ENCODE results near the gene RNF112. TPM values are rescaled to one million over a fixed set of nuclear protein-coding genes. Genes with fewer than 3 reads are reported as not detected.

RNF112 gene
- total RNA-seq, 1 experiment from 2014 or later: 0.10 TPM

DNA sequence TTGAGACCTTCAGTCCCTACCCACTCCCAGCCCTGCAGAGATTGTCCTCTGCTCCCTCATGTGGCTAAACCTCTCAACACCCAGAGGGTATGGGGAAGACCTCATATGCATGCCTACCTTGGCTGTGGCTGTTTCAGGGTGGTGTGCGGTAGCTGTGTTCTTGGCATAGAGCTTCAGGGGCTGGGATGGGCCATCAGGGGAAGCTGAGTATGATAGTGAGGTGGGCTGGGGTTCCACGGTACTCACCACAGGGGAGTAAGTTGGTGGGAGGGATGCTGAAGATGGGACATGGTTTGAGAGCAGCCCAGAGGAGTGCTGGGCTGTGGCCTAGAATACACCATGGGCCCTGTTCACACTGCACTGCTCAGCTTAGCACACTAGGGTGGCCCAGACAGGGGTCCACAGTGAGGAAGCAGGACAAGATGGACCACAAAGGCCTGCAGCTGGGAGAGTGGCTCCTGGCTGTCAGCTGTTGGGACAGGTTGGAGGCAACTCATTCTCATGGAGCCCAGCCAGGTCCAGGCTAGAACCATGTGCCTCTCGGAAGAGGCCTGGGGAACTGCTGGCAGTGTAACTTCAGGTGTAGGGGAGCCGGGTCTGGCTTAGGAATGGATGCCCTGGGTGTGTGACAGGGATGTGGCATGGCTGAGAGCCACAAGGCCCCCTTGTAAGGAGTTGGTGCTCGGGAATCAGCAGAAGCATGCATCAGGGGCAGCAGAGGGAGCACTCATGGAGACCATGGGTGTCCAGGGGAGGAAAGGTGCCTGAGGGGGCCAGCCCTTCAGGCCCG is 27.2 kb upstream of the RNF112 start:
- in situ Hi-C loops (cut with HindIII; ENCODE audit: low pct_unique_long_range_greater_than_20kb, low sequenced_read_pairs) (no loop called here), intact Hi-C loops (cut with micrococcal nuclease; ENCODE audit: unreplicated experiment) (no loop called here)
- Histone ChIP-seq H3K4me1 (ENCODE audit: control insufficient read depth, insufficient read depth, low read length) (peaks cover 12% of the 10 kb centered on the region), H3K27me3 (ENCODE audit: control insufficient read depth, insufficient read depth, low read length) (no peaks in the 10 kb centered on the region), H3K36me3 (ENCODE audit: control insufficient read depth, insufficient read depth, low read length) (no peaks in the 10 kb centered on the region; the same call in none of the 2 replicates), H3K4me3 (ENCODE audit: low read depth in 2 of 2, low read length in 2 of 2) (no peak overlapping the region), H3K9me3 (ENCODE audit: control insufficient read depth, insufficient read depth, low read depth, low read length) (no peaks in the 10 kb centered on the region), H3K27ac (ENCODE audit: low read length) (no peak overlapping the region)
- no TSS peak for BruUV-seq (replicated peaks)
- CTCF ChIA-PET: no interaction called here
- DNase-seq (ENCODE audit: low read depth, low spot score) (no peak), ATAC-seq (no peak)
- TF ChIP-seq TCF7L2 (IDR thresholded peaks at IDR 0.05; ENCODE audit: low read depth, low read length) (no peak), SIN3A (IDR thresholded peaks at IDR 0.05; ENCODE audit: borderline replicate concordance, insufficient read depth, low read depth, low read length) (no peak), POLR2AphosphoS5 (IDR thresholded peaks at IDR 0.05; ENCODE audit: low read depth, low read length) (no peak), REST (IDR thresholded peaks at IDR 0.05; ENCODE audit: insufficient read depth in 1 of 2, low read depth in 2 of 2, low read length in 1 of 2) (no peak)
- TF ChIP-seq, protein P1, sequence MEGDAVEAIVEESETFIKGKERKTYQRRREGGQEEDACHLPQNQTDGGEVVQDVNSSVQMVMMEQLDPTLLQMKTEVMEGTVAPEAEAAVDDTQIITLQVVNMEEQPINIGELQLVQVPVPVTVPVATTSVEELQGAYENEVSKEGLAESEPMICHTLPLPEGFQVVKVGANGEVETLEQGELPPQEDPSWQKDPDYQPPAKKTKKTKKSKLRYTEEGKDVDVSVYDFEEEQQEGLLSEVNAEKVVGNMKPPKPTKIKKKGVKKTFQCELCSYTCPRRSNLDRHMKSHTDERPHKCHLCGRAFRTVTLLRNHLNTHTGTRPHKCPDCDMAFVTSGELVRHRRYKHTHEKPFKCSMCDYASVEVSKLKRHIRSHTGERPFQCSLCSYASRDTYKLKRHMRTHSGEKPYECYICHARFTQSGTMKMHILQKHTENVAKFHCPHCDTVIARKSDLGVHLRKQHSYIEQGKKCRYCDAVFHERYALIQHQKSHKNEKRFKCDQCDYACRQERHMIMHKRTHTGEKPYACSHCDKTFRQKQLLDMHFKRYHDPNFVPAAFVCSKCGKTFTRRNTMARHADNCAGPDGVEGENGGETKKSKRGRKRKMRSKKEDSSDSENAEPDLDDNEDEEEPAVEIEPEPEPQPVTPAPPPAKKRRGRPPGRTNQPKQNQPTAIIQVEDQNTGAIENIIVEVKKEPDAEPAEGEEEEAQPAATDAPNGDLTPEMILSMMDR (IDR thresholded peaks at IDR 0.05): no peak
- POLR2A ChIA-PET: no interaction called here

- POLR2A ChIA-PET: no interaction called here
- Histone ChIP-seq H3K36me3 (ENCODE audit: control insufficient read depth, insufficient read depth, low read length) (no peaks in the 10 kb centered on the region; the same call in 1 of the 2 replicates), H3K9me3 (ENCODE audit: control insufficient read depth, insufficient read depth, low read depth, low read length) (no peaks in the 10 kb centered on the region), H3K27me3 (ENCODE audit: control insufficient read depth, insufficient read depth, low read length) (no peaks in the 10 kb centered on the region), H3K27ac (ENCODE audit: low read length) (no peak overlapping the region), H3K4me3 (ENCODE audit: low read depth in 2 of 2, low read length in 2 of 2) (no peak overlapping the region), H3K4me1 (ENCODE audit: control insufficient read depth, insufficient read depth, low read length) (peaks cover 12% of the 10 kb centered on the region)
- DNase-seq (ENCODE audit: low read depth, low spot score): no peak
- CTCF ChIA-PET: interaction anchor here (0.5 kb wide), 1 partner anchor 29 kb away, joined by 3 read pairs; no protein-coding TSS in a partner anchor
- intact Hi-C loops (cut with micrococcal nuclease; ENCODE audit: unreplicated experiment): no loop called here
- TF ChIP-seq POLR2AphosphoS5 (IDR thresholded peaks at IDR 0.05; ENCODE audit: low read depth, low read length): no peak
- TF ChIP-seq, protein P1 (IDR thresholded peaks at IDR 0.05): no peak
- TF ChIP-seq SIN3A (IDR thresholded peaks at IDR 0.05; ENCODE audit: borderline replicate concordance, insufficient read depth, low read depth, low read length): no peak
- no peak for TF ChIP-seq REST (IDR thresholded peaks at IDR 0.05; ENCODE audit: insufficient read depth in 1 of 2, low read depth in 2 of 2, low read length in 1 of 2)
- no peak for TF ChIP-seq TCF7L2 (IDR thresholded peaks at IDR 0.05; ENCODE audit: low read depth, low read length)
- ATAC-seq: no peak
- no TSS peak for BruUV-seq (replicated peaks)
- in situ Hi-C loops (cut with HindIII; ENCODE audit: low pct_unique_long_range_greater_than_20kb, low sequenced_read_pairs): no loop called here
These were observed 26.2 kb upstream of the RNF112 start for GRCh38 chr17:19384723-19385391.
